ENCODE results near the gene NTNG1. TPM values are rescaled to one million over a fixed set of nuclear protein-coding genes. Genes with fewer than 3 reads are reported as not detected.
"Not testable (repeated sequence)": the region's sequence is repeated elsewhere in the genome, so short reads cannot be mapped to it uniquely, and the experiment has no call there.

The NTNG1 gene
- total RNA-seq, 1 donor from 2014 or later, result not detected

DNA sequence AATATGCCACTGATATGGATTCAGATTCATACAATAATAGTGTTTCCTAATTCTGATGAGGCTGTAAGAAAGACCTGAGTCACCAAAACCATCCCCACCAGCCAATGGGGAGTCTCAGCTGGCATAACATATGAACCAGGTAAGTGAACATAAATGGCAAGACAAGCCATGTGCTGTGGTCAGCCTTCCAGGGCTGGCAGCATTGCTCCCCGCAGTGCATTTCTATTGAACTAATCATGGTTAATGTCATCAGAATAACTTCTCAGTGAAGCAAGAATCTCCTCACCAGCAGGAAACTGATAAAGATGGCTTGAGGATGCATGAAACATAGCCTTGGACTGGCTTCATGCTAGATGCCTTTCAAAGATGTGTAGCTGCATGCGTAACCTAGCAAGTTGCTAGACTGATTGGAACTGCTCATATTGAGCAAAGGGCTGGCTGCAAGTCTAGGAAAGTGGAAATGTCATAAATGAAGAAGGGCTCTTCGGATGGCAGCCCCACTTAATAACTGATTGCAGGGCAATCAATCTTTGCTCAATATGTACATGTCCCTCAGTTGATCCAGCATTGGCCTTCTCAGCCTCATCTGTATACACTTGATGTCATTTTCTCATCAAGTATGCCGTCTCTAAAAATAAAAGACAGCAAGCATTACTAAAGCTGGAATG is 88.0 kb downstream of the NTNG1 start:
- TF ChIP-seq, protein P1, sequence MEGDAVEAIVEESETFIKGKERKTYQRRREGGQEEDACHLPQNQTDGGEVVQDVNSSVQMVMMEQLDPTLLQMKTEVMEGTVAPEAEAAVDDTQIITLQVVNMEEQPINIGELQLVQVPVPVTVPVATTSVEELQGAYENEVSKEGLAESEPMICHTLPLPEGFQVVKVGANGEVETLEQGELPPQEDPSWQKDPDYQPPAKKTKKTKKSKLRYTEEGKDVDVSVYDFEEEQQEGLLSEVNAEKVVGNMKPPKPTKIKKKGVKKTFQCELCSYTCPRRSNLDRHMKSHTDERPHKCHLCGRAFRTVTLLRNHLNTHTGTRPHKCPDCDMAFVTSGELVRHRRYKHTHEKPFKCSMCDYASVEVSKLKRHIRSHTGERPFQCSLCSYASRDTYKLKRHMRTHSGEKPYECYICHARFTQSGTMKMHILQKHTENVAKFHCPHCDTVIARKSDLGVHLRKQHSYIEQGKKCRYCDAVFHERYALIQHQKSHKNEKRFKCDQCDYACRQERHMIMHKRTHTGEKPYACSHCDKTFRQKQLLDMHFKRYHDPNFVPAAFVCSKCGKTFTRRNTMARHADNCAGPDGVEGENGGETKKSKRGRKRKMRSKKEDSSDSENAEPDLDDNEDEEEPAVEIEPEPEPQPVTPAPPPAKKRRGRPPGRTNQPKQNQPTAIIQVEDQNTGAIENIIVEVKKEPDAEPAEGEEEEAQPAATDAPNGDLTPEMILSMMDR (IDR thresholded peaks at IDR 0.05), result no peak

DNA sequence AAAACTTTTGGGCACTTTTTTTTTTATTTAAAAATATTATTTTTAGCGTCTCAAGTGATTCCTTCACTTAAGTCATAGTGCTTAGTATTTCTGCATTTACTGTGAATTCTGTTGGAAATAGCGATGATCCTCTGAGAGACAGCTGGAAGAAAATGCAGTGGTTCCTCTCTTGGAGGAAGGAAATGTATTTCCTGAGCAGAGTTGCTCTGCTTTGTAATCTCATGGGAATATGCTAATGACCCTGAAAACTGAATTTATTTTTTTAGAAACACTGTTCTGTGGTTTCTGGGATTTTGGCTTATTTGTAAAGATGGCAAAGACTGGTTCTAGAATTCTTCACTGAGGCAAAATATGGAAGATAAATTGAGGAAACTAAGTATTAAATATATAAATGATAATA is 88.9 kb downstream of the NTNG1 start:
- no peaks in the 10 kb centered on the region for H3K4me1 ChIP-seq
- no peak overlapping the region for H3K27ac ChIP-seq
- TF ChIP-seq, protein P1 (IDR thresholded peaks at IDR 0.05), result no peak
- no peaks in the 10 kb centered on the region for H3K36me3 ChIP-seq
- H3K9me3 ChIP-seq, result no peaks in the 10 kb centered on the region
- no peak for DNase-seq (ENCODE audit: low spot score in 2 of 2)
- H3K4me3 ChIP-seq, result no peak overlapping the region
- intact Hi-C loops (cut with DNase I), result no loop called here
- no peaks in the 10 kb centered on the region for H3K27me3 ChIP-seq

More for the DNA sequence above, 88.0 kb downstream of the NTNG1 start:
- H3K4me1 ChIP-seq, result no peaks in the 10 kb centered on the region
- H3K27me3 ChIP-seq, result no peaks in the 10 kb centered on the region
- DNase-seq (ENCODE audit: low spot score in 2 of 2), result no peak
- H3K36me3 ChIP-seq, result no peaks in the 10 kb centered on the region
- intact Hi-C loops (cut with DNase I), result no loop called here
- no peak overlapping the region for H3K27ac ChIP-seq
- H3K4me3 ChIP-seq, result no peak overlapping the region
- no peaks in the 10 kb centered on the region for H3K9me3 ChIP-seq

DNA sequence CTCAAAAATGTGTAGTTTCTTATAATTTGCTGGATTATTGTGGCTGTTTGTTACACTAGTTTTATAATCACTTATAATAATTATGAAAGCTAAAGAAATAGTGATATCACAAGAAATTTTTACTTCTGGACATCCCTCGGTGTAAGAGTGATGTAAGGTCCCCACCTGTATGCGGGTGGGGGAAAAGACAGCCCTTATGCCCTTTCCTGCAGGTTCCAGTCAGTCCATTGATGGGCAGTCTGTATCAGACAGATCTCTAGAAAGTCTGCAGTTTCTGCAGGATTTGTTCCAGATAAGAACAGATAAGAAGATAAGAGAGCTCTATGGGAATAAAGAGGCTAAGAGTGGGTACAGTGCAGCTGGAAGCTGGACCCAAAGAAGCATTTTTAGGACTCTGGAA is 89.3 kb downstream of the NTNG1 start:
- Histone ChIP-seq H3K4me3 (no peak overlapping the region), H3K36me3 (no peaks in the 10 kb centered on the region), H3K27me3 (no peaks in the 10 kb centered on the region), H3K9me3 (no peaks in the 10 kb centered on the region), H3K27ac (no peak overlapping the region), H3K4me1 (no peaks in the 10 kb centered on the region)
- DNase-seq (ENCODE audit: low spot score in 2 of 2), result no peak
- intact Hi-C loops (cut with DNase I), result no loop called here
- TF ChIP-seq, protein P1 (IDR thresholded peaks at IDR 0.05), result no peak

DNA sequence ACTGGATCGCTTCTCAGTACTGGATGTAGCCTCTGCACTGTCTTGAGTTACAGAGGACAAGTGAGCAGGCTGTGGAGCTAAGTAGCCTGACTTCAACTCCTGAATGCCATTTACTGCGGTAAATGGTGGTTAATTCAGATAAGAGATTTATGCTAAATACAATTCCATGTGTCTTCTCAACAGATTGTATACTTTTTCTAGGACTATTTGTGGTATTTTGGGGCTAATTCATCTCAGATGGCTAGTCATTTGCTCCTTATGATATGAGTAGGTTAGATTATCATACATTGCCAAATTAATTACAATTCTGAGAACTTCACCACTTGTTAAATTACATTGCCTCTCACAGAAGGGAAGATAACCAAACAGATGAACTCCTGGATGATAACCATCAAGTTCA is 90.5 kb downstream of the NTNG1 start:
- TF ChIP-seq, protein P1 (IDR thresholded peaks at IDR 0.05), result no peak
- H3K9me3 ChIP-seq, result no peaks in the 10 kb centered on the region
- intact Hi-C loops (cut with DNase I), result no loop called here

DNA sequence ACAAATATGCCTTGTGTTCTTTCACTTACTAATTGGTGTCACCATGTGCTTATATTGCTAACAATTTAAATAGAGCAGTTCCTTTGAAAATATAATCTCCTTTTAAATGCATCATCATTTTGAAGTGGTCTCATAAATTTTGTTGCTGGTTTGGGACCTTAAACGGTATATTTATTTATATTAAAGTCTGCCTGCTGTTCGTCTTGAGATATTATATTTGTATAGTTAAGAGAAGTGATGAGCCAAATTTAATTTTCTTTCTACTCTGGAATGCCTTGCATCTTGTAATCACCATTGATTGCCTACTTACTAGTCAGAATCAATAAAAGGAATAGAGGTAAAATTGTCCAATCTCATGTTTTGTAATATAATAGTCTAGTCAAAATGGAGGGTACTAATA is 91.6 kb downstream of the NTNG1 start:
- peaks cover 0 to 6% of the 10 kb centered on the region in 2 donors for H3K9me3 ChIP-seq
- no peaks in the 10 kb centered on the region for H3K36me3 ChIP-seq
- H3K4me1 ChIP-seq, result no peaks in the 10 kb centered on the region
- H3K27ac ChIP-seq, result no peak overlapping the region
- no peak for DNase-seq (ENCODE audit: low spot score in 2 of 2)
- H3K4me3 ChIP-seq, result no peak overlapping the region
- no peaks in the 10 kb centered on the region for H3K27me3 ChIP-seq
- intact Hi-C loops (cut with DNase I), result no loop called here
- TF ChIP-seq, protein P1 (IDR thresholded peaks at IDR 0.05), result no peak

More for the DNA sequence above, 90.5 kb downstream of the NTNG1 start:
- no peaks in the 10 kb centered on the region for H3K27me3 ChIP-seq
- no peaks in the 10 kb centered on the region for H3K4me1 ChIP-seq
- no peak overlapping the region for H3K4me3 ChIP-seq
- no peak overlapping the region for H3K27ac ChIP-seq
- no peak for DNase-seq (ENCODE audit: low spot score in 2 of 2)
- no peaks in the 10 kb centered on the region for H3K36me3 ChIP-seq

DNA sequence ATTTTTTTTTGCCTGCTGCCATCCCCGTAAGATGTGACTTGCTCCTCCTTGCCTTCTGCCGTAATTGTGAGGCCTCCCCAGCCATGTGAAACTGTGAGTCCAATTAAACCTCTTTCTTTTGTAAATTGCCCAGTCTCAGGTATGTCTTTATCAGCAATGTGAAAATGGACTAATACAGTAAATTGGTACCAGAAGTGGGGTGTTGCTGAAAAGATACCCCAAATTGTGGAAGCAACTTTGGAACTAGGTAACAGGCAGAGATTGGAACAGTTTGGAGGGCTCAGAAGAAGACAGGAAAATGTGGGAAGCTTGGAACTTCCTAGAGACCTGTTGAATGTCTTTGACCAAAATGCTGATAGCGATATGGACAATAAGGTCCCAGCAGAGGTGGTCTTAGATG is 95.9 kb downstream of the NTNG1 start:
- H3K27me3 ChIP-seq; H3K27ac ChIP-seq; H3K4me1 ChIP-seq; H3K36me3 ChIP-seq; DNase-seq (ENCODE audit: low spot score in 2 of 2); intact Hi-C loops (cut with DNase I); H3K4me3 ChIP-seq; H3K9me3 ChIP-seq: not testable (repeated sequence)

Measured in ascending aorta (tissue), 2 donors.